Neural cell (in vitro differentiated cells): ENCODE data around the gene CRIP3. TPM values are rescaled to one million over a fixed set of nuclear protein-coding genes. Genes with fewer than 3 reads are reported as not detected.

ENCODE experiments used
- H2AFZ ChIP-seq: fragments of 200-600, 300-800 bp; sonication (generic), shearing (Covaris generic); 2 replicates; pipeline ENCODE4 v1.6.0; 2014; ENCODE audit warnings: low read depth, mild to moderate bottlenecking, antibody characterized with exemption, low read length, moderate library complexity
- H3F3A ChIP-seq: fragments of 200-600 bp; shearing (Covaris generic); 2 replicates; pipeline ENCODE4 v1.6.1; 2016; ENCODE audit warnings: mild to moderate bottlenecking, moderate library complexity, mixed read lengths, antibody characterized with exemption, low read length; ENCODE audit not compliant: insufficient read depth, poor library complexity, severe bottlenecking
- H3K27ac ChIP-seq: fragments of 200-600, 300-800 bp; sonication (generic), shearing (Covaris generic); 2 replicates; pipeline ENCODE4 v1.5.1; 2014; ENCODE audit warnings: mild to moderate bottlenecking, low read length, moderate library complexity
- H3K27me3 ChIP-seq: fragments of 300-800, 200-600 bp; sonication (generic), shearing (Covaris generic); 2 replicates; pipeline ENCODE4 v1.6.0; 2014; ENCODE audit warnings: mild to moderate bottlenecking, low read depth, low read length, moderate library complexity; ENCODE audit not compliant: insufficient read depth
- H3K36me3 ChIP-seq: fragments of 300-800, 200-600 bp; sonication (generic), shearing (Covaris generic); 2 replicates; pipeline ENCODE4 v1.5.1; 2014; ENCODE audit warnings: mild to moderate bottlenecking, antibody characterized with exemption, low read length, moderate library complexity; ENCODE audit not compliant: insufficient read depth
- H3K4me2 ChIP-seq: fragments of 300-800, 200-600 bp; sonication (generic), shearing (Covaris generic); 2 replicates; pipeline ENCODE4 v1.6.0; 2014; ENCODE audit warnings: mild to moderate bottlenecking, low read length
- H3K4me3 ChIP-seq: fragments of 300-800, 200-600 bp; sonication (generic), shearing (Covaris generic); 2 replicates; pipeline ENCODE4 v1.5.1; 2014; ENCODE audit warnings: mild to moderate bottlenecking, low read length, moderate library complexity
- H3K79me2 ChIP-seq: fragments of 200-600 bp; shearing (Covaris generic); replicated peaks from 2 replicates; pipeline ENCODE4 v1.6.0; 2014; ENCODE audit warnings: mild to moderate bottlenecking, low read length, moderate library complexity; ENCODE audit not compliant: insufficient read depth
- H3K9ac ChIP-seq: fragments of 300-800, 200-600 bp; sonication (generic), shearing (Covaris generic); 2 replicates; pipeline ENCODE4 v1.6.1; 2016; ENCODE audit warnings: mild to moderate bottlenecking, low read length, mixed read lengths
- H3K9me2 ChIP-seq: fragments of 200-600 bp; shearing (Covaris generic); 2 replicates; pipeline ENCODE4 v1.6.1; 2016; ENCODE audit warnings: mild to moderate bottlenecking, low read length, mixed read lengths; ENCODE audit not compliant: insufficient read depth
- H3K9me3 ChIP-seq: fragments of 200-600, 300-800 bp; sonication (generic), shearing (Covaris generic); 2 replicates; pipeline ENCODE4 v1.6.1; 2016; ENCODE audit warnings: mild to moderate bottlenecking, mixed run types, low read length, moderate library complexity, mixed read lengths
- H4K20me1 ChIP-seq: fragments of 200-600 bp; shearing (Covaris generic); 2 replicates; pipeline ENCODE4 v1.6.1; 2016; ENCODE audit warnings: mild to moderate bottlenecking, mixed run types; ENCODE audit not compliant: insufficient read depth
- EP300 ChIP-seq: fragments of 450-650 bp; conservative IDR thresholded peaks from 2 replicates; pipeline ENCODE4 v1.6.1; 2014; ENCODE audit warnings: antibody characterized with exemption, mild to moderate bottlenecking, moderate library complexity; ENCODE audit not compliant: poor library complexity, severe bottlenecking
- EZH2 ChIP-seq: fragments of 200-600, 300-800 bp; shearing (Covaris generic), sonication (generic); IDR thresholded peaks from 2 replicates; pipeline ENCODE4 v1.6.1; 2014; ENCODE audit warnings: antibody characterized with exemption, low read length, borderline replicate concordance, mild to moderate bottlenecking; ENCODE audit not compliant: insufficient read depth, poor library complexity, severe bottlenecking
- MXI1 ChIP-seq: fragments of 450-650 bp; conservative IDR thresholded peaks from 2 replicates; pipeline ENCODE4 v1.6.1; 2014; ENCODE audit warnings: antibody characterized with exemption, mild to moderate bottlenecking; ENCODE audit not compliant: poor library complexity, severe bottlenecking
- POLR2AphosphoS5 ChIP-seq: IDR thresholded peaks from 2 replicates; pipeline ENCODE4 v1.6.1; 2012
- RAD21 ChIP-seq: fragments of 450-650 bp; conservative IDR thresholded peaks from 2 replicates; pipeline ENCODE4 v1.6.1; 2014; ENCODE audit warnings: antibody characterized with exemption, mild to moderate bottlenecking, moderate library complexity
- SMC3 ChIP-seq: fragments of 450-650 bp; conservative IDR thresholded peaks from 2 replicates; pipeline ENCODE4 v1.6.1; 2014; ENCODE audit warnings: antibody characterized with exemption, mild to moderate bottlenecking, moderate library complexity; ENCODE audit not compliant: poor library complexity
- TAF1 ChIP-seq: IDR thresholded peaks from 2 replicates; pipeline ENCODE4 v1.6.1; 2012; ENCODE audit warnings: low read depth
- polyA plus RNA-seq: library from polyadenylated mRNA; depleted of rRNA; stranded (reverse); fragments of >200 nt; gene quantifications from 2 replicates; pipeline ENCODE4 v1.2.3, GENCODE V29; 2014
- small RNA-seq, 3 experiments: library from RNA; depleted of rRNA; stranded (forward); fragments of <200 nt; gene quantifications; one replicate each; pipeline ENCODE3, GENCODE V24; 2012
- TF ChIP-seq, protein P1 (sequence below): fragments of 450-650 bp; IDR thresholded peaks from 2 replicates; pipeline ENCODE4 v1.5.1; 2014; ENCODE audit warnings: antibody characterized with exemption, mild to moderate bottlenecking, moderate library complexity; ENCODE audit not compliant: poor library complexity, severe bottlenecking
- TF ChIP-seq, protein P2 (sequence below): IDR thresholded peaks from 2 replicates; pipeline ENCODE4 v1.6.1; 2012; ENCODE audit warnings: borderline replicate concordance

The CRIP3 gene
- polyA plus RNA-seq, 1 donor from 2014 or later: 3.7 TPM

GRCh38 chr6:43256670-43257366 lies 51.8 kb downstream of the CRIP3 start:
- H3K4me2 ChIP-seq: no peak overlapping the region
- no peaks in the 10 kb centered on the region for H4K20me1 ChIP-seq
- H3K27me3 ChIP-seq: no peaks in the 10 kb centered on the region
- no peaks in the 10 kb centered on the region for H3K79me2 ChIP-seq
- no peak overlapping the region for H3K4me3 ChIP-seq
- H3F3A ChIP-seq: no peaks in the 10 kb centered on the region
- H2AFZ ChIP-seq: no peak overlapping the region
- H3K36me3 ChIP-seq: peaks cover 13% of the 10 kb centered on the region
- H3K9me2 ChIP-seq: no peaks in the 10 kb centered on the region
- no peak overlapping the region for H3K9ac ChIP-seq
- no peak for TF ChIP-seq EZH2
- TF ChIP-seq EP300: no peak
- TF ChIP-seq RAD21: no peak
- no peak for TF ChIP-seq POLR2AphosphoS5
- TF ChIP-seq, protein P1, sequence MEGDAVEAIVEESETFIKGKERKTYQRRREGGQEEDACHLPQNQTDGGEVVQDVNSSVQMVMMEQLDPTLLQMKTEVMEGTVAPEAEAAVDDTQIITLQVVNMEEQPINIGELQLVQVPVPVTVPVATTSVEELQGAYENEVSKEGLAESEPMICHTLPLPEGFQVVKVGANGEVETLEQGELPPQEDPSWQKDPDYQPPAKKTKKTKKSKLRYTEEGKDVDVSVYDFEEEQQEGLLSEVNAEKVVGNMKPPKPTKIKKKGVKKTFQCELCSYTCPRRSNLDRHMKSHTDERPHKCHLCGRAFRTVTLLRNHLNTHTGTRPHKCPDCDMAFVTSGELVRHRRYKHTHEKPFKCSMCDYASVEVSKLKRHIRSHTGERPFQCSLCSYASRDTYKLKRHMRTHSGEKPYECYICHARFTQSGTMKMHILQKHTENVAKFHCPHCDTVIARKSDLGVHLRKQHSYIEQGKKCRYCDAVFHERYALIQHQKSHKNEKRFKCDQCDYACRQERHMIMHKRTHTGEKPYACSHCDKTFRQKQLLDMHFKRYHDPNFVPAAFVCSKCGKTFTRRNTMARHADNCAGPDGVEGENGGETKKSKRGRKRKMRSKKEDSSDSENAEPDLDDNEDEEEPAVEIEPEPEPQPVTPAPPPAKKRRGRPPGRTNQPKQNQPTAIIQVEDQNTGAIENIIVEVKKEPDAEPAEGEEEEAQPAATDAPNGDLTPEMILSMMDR: no peak
- TF ChIP-seq, protein P2, sequence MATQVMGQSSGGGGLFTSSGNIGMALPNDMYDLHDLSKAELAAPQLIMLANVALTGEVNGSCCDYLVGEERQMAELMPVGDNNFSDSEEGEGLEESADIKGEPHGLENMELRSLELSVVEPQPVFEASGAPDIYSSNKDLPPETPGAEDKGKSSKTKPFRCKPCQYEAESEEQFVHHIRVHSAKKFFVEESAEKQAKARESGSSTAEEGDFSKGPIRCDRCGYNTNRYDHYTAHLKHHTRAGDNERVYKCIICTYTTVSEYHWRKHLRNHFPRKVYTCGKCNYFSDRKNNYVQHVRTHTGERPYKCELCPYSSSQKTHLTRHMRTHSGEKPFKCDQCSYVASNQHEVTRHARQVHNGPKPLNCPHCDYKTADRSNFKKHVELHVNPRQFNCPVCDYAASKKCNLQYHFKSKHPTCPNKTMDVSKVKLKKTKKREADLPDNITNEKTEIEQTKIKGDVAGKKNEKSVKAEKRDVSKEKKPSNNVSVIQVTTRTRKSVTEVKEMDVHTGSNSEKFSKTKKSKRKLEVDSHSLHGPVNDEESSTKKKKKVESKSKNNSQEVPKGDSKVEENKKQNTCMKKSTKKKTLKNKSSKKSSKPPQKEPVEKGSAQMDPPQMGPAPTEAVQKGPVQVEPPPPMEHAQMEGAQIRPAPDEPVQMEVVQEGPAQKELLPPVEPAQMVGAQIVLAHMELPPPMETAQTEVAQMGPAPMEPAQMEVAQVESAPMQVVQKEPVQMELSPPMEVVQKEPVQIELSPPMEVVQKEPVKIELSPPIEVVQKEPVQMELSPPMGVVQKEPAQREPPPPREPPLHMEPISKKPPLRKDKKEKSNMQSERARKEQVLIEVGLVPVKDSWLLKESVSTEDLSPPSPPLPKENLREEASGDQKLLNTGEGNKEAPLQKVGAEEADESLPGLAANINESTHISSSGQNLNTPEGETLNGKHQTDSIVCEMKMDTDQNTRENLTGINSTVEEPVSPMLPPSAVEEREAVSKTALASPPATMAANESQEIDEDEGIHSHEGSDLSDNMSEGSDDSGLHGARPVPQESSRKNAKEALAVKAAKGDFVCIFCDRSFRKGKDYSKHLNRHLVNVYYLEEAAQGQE: no peak
- TF ChIP-seq SMC3: no peak
- TF ChIP-seq MXI1: no peak
- TF ChIP-seq TAF1: no peak
- H3K27ac ChIP-seq: no peak overlapping the region
- H3K9me3 ChIP-seq: no peaks in the 10 kb centered on the region

Small RNAs within 50 kb of the gene (small RNA-seq; reads per million reads assigned to genes)
- 0 reads per million in 3 experiments for gene RPL12P47

Other genes starting within 250 kb of the CRIP3 start
- gene MRPL2, start 249.4 kb downstream of the CRIP3 start, polyA plus RNA-seq: 17.2 and 22.5 TPM in 2 replicates
- gene KLC4, start 249.2 kb downstream of the CRIP3 start, polyA plus RNA-seq: 74.0 and 75.3 TPM in 2 replicates
- 32.5 and 47.4 TPM in 2 replicates for gene PTK7, start 232.5 kb downstream of the CRIP3 start, polyA plus RNA-seq
- gene SRF, start 137.6 kb downstream of the CRIP3 start, polyA plus RNA-seq: 24.8 and 28.9 TPM in 2 replicates
- 65.0 and 79.0 TPM in 2 replicates for gene CUL9, start 126.6 kb downstream of the CRIP3 start, polyA plus RNA-seq
- gene DNPH1, start 79.3 kb downstream of the CRIP3 start, polyA plus RNA-seq: 48.3 and 65.5 TPM in 2 replicates
- 4.2 and 6.8 TPM in 2 replicates for gene TTBK1, start 65.3 kb downstream of the CRIP3 start, polyA plus RNA-seq
- 2.3 and 2.4 TPM in 2 replicates for gene SLC22A7, start 10.6 kb downstream of the CRIP3 start, polyA plus RNA-seq
- 11.7 and 16.1 TPM in 2 replicates for gene ZNF318, start 60.8 kb upstream of the CRIP3 start, polyA plus RNA-seq
- gene ABCC10, start 118.7 kb upstream of the CRIP3 start, polyA plus RNA-seq: 22.4 and 29.6 TPM in 2 replicates
- gene DLK2, start 146.7 kb upstream of the CRIP3 start, polyA plus RNA-seq: 17.2 and 19.8 TPM in 2 replicates
- gene TJAP1, start 168.7 kb upstream of the CRIP3 start, polyA plus RNA-seq: 11.4 and 12.6 TPM in 2 replicates
- 4.7 and 6.9 TPM in 2 replicates for gene LRRC73, start 201.5 kb upstream of the CRIP3 start, polyA plus RNA-seq
- gene YIPF3, start 208.1 kb upstream of the CRIP3 start, polyA plus RNA-seq: 236 and 244 TPM in 2 replicates
- gene POLR1C, start 208.3 kb upstream of the CRIP3 start, polyA plus RNA-seq: 62.0 and 88.7 TPM in 2 replicates